GM19463 (cell line): Measurements from ENCODE around the gene SP6.

Source experiments
- ATAC-seq: cut with Tn5 transposase; IDR thresholded peaks from one replicate; pipeline ENCODE4 v1.9.1; 2021; ENCODE audit warnings: mild to moderate bottlenecking, moderate library complexity; ENCODE audit not compliant: unreplicated experiment

The SP6 gene

GRCh38 chr17:47879776-47880454, 29.0 kb upstream of the SP6 start:
- ATAC-seq, result no peak

DNA sequence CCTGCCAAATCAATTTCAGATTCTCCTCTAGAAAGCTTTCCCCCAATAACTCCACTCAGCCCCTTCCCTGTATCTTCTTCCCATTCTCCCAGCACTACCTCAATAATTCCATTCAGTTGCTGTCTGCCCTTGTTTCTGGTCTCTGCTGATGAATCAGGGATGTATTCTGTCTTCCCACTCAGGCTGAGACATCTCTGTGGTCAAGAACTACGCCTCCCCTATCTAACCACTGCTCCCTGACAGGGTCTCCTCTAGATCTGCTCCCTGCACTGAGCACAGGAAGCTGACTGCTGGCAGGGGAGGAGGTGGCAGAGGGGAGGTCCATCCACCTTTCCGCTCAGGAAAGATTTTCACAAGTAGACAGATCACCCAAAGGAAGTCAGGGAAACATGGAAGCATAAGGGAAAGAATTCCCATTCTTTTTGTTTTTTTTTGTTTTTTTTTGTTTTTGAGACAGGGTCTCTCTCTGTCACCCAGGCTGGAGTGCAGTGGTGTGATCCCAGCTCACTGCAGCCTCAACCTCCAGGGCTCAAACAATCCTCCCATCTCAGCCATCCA, 28.1 kb upstream of the SP6 start:
- ATAC-seq, result no peak

DNA sequence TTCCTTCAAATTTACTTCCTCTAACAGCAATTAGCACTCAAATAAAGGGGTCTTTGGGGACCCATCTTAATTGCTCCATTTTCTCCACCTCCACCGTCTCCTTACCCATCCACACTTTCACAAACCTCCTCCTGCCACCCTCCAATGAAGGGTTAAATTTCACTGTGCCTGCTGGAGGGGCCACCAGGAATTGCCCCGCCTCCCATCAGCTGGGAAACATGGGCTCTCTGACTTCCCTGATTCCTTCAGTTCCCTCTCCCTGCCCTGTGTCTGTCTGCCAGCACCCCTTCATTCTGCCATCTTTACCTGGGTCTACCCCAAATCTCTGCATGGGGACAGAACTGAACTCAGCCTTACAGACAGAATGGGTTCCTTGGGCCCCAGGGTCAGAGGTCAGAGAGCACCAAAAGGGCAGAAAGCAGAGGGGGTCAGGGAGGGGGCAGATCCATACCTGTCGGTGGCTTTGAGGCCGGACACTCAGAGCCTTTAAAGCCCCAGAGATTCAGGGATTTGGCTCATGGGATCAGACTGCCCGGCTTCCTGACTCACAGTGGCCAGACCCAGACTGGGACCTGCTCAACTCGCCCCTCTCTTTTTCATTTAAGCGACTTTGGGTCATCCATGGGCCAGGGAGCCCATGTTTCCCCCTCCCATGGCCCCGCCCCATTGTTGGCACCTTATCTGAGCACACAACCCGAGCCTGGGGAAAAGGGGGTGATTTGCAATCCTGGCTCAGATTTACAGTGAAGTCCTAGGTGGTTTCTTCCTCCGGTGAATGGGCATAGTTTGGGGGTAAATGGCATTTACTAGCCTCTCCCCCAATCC, 27.5 kb upstream of the SP6 start:
- ATAC-seq, result no peak

- ATAC-seq, result no peak
These were observed 26.5 kb upstream of the SP6 start for GRCh38 chr17:47877368-47878034.

DNA sequence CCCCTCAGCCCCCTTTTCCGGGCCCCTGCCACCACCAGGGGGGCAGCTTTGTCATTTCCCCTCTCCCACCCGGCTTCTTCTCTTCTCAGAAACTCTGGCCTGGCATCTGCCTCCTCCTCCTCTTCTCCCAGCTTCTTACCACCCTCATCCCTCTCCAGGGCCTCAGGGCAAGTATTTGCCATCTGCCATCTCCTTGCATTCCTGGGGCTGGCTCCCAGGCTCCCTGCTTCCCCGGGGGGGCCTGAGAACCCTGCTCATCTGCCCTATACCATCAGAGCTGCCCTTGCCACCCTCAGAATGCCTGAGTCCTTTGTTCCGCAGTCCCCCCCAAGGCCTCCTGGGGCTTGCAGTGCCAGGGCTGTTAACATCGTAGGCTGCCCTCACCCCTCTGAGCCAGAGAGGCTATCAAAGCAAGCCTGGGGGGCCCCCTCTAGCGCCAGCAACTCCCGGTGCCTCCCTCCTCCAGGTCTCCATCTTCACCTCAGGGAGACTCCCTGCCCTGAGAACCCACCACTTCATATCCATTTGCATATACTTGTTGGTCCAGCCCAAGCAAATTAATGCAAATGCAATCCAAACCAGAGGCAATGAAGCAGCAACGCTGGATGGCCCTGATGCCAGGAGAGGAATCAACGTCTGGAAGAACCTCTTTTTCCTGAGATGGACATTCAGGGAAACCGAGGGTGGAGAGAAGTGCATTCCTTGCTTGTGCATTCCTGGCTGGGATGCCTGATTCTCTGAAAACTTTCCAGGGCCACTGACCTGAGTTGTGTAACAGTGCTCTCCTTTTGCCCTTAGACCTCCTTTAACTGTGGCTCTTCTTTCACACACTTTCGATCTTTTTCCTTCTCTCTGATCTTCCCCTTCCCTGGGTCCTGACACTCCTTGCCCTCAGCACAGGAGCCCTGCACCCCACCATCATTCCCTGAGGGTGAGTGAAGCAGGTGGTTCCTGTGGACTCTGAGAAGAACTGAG, 24.3 kb upstream of the SP6 start:
- no peak for ATAC-seq

DNA sequence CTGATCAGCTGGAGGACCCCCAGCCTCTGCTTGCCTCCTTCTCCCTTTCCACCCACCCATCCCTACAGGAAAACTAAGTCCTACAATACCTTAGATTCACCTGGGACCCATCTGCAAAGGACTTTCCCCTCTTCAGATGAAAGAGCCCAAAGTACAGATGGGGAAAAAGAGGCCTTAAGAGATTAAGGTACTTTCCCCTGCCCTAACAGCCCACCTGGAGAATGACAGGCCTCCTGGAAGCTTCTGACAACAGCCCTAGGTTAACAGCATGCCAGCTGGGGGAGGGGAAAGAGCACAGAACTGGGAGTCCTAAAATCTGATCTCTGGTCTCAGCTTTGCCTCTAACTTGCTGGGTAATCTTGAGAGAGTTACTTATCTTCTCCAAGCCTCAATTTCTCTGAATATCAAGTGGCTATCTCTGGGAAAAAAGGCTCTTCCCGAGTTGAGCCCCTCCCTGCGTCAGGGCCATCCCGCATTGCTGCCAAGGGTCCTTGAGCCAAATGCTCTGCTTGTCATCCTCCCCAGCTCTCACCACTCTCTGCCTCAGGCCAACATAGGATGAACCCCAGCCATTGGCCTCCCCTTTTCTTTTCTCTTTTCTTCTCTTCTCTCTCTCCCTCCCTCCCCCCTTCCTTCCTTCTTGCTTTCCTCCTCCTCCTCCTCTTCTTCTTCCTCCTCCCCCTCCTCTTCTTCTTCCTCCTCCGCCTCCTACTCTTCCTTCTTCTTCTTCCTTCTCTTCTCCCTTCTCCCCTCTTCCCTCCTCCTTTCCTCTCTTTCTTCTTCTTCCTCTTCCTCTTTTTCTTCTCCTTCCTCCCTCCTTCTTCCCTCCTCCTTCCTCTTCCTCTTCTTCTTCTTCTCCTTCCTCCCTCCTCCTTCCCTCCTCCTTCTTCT, 22.5 kb upstream of the SP6 start:
- no peak for ATAC-seq

- ATAC-seq, result no peak
These were observed 21.7 kb upstream of the SP6 start for GRCh38 chr17:47872651-47873161.

- ATAC-seq, result no peak
These were observed 21.2 kb upstream of the SP6 start for GRCh38 chr17:47872019-47872650.

GRCh38 chr17:47871048-47871447, 20.1 kb upstream of the SP6 start:
- ATAC-seq, result no peak

DNA sequence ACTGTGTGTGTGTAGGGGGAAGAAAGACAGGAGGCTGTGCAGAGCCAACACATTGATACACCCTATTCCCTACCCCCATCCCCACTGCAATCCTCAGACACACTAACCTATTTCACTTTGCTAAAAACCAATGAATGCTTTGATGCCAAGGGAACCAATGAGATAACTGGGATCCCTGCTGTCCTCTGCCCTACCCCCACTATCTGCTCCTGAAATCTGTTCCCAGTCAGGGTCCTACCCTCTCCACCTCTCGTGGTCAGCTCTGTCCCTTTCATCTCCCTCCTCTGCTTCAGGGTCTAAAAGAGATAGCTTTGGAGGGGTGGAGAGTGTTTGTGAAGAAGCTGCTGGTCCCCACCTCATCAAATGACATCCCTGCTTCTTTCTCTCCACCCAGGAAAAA, 19.1 kb upstream of the SP6 start:
- ATAC-seq, result no peak

DNA sequence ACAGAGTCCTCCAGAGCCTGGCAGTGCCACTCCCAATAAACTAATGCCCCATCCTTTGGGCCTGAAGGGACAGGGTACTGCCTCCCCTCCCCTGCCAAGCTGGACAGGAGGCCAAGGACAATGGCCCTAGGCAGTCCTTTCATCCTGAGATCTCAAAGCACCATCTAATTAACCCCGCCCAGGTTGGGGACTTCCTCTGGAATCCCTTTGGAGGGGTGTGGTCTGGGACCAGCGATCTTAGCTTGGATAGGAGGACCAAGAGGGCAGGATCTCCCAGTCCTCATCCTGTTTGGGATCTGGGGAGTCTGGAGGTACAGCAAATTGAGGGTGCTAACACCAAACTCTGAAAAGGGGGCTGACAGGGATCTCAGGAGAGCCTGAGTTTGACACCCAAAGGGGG, 18.2 kb upstream of the SP6 start:
- no peak for ATAC-seq

- ATAC-seq, result no peak
These were observed 17.0 kb upstream of the SP6 start for GRCh38 chr17:47867813-47868533.

DNA sequence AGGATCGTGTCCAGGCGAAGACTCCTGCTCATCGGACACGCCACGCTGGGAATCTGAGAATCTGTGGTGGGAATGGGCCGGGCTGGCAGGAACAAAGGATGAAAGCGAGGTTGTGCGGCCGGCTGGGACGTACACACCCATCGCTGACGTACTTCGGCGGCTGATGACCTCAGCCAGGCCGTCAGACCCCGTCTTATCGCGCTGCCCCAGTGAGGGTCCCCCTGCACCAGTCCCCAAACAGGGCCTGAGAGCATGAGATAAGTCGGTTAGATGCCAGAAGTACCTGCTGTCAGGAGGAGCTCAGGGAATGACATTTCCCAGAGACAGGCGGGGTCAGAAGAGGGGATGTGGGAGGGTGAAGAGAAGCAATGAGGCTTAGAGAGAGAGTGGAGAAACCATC, 16.0 kb upstream of the SP6 start:
- ATAC-seq, result no peak

- ATAC-seq, result no peak
These were observed 13.8 kb upstream of the SP6 start for GRCh38 chr17:47864791-47865216.

- no peak for ATAC-seq
These were observed 11.9 kb upstream of the SP6 start for GRCh38 chr17:47862621-47863440.

GRCh38 chr17:47860386-47860785, 9.4 kb upstream of the SP6 start:
- no peak for ATAC-seq
